Ishikawa (cell line): Measurements from ENCODE around the gene SRCIN1.

Experiments
- CEBPB ChIP-seq: IDR thresholded peaks from 2 replicates; pipeline ENCODE4 v1.6.1; 2012
- CREB1 ChIP-seq: IDR thresholded peaks from 2 replicates; pipeline ENCODE4 v1.6.1; 2012; ENCODE audit warnings: low read depth
- EGR1 ChIP-seq: IDR thresholded peaks from 2 replicates; pipeline ENCODE4 v1.6.1; 2012
- EP300 ChIP-seq: IDR thresholded peaks from 2 replicates; pipeline ENCODE4 v1.6.1; 2012; ENCODE audit warnings: borderline replicate concordance
- FOXM1 ChIP-seq: IDR thresholded peaks from 2 replicates; pipeline ENCODE4 v1.6.1; 2012; ENCODE audit warnings: low read depth, borderline replicate concordance
- RAD21 ChIP-seq: IDR thresholded peaks from 2 replicates; pipeline ENCODE4 v1.6.1; 2012; ENCODE audit warnings: low read depth
- TAF1 ChIP-seq: IDR thresholded peaks from 2 replicates; pipeline ENCODE4 v1.6.1; 2012; ENCODE audit warnings: low read depth, mild to moderate bottlenecking
- TCF12 ChIP-seq: IDR thresholded peaks from 2 replicates; pipeline ENCODE4 v1.6.1; 2012; ENCODE audit warnings: low read depth
- TEAD4 ChIP-seq: IDR thresholded peaks from 2 replicates; pipeline ENCODE4 v1.6.1; 2012
- ZBTB7A ChIP-seq: IDR thresholded peaks from 2 replicates; pipeline ENCODE4 v1.6.1; 2012; ENCODE audit warnings: low read depth
- TF ChIP-seq, protein P1 (sequence below): IDR thresholded peaks from 2 replicates; pipeline ENCODE4 v1.6.1; 2012; ENCODE audit warnings: low read depth, mild to moderate bottlenecking
- TF ChIP-seq, protein P2 (sequence below): IDR thresholded peaks from 2 replicates; pipeline ENCODE4 v1.6.1; 2012
- TF ChIP-seq, protein P3 (sequence below): IDR thresholded peaks from 2 replicates; pipeline ENCODE4 v1.6.1; 2012

DNA sequence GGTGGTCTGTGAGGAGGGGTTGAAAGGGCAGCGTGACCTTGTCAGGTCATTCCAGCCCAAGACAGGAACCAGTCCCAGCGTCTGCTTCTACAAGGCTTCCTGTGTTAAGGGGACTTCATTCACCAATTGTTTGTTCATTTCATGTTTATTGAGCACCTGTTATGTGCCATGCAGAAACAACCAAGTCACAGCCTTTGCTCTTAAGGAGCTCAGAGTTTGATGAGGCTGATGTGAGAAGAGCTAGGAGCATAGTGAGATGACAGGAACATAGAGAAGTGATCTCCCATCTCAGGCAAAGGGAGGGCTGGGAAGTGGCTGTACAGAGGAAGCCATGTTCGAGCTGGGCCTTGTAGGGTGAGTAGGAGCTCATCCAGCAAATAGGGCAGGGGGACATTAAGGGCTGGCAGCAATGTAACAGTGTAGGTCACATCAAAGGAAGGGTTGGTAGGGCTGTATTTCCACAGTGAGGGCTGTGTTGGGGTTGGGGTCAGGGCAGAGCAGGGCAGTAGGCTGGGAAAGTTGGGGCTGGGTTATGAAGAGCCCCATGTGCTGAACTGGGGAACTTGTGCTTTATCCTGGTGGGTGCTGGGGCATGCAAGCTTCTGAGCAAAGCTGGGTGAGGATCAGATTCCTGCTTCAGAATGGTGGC lies 97.7 kb downstream of the SRCIN1 start:
- TF ChIP-seq, protein P1, sequence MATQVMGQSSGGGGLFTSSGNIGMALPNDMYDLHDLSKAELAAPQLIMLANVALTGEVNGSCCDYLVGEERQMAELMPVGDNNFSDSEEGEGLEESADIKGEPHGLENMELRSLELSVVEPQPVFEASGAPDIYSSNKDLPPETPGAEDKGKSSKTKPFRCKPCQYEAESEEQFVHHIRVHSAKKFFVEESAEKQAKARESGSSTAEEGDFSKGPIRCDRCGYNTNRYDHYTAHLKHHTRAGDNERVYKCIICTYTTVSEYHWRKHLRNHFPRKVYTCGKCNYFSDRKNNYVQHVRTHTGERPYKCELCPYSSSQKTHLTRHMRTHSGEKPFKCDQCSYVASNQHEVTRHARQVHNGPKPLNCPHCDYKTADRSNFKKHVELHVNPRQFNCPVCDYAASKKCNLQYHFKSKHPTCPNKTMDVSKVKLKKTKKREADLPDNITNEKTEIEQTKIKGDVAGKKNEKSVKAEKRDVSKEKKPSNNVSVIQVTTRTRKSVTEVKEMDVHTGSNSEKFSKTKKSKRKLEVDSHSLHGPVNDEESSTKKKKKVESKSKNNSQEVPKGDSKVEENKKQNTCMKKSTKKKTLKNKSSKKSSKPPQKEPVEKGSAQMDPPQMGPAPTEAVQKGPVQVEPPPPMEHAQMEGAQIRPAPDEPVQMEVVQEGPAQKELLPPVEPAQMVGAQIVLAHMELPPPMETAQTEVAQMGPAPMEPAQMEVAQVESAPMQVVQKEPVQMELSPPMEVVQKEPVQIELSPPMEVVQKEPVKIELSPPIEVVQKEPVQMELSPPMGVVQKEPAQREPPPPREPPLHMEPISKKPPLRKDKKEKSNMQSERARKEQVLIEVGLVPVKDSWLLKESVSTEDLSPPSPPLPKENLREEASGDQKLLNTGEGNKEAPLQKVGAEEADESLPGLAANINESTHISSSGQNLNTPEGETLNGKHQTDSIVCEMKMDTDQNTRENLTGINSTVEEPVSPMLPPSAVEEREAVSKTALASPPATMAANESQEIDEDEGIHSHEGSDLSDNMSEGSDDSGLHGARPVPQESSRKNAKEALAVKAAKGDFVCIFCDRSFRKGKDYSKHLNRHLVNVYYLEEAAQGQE = no peak
- TF ChIP-seq TAF1 (no peak), TCF12 (no peak), RAD21 (no peak), FOXM1 (no peak), EGR1 (no peak), CEBPB (no peak), EP300 (no peak), CREB1 (no peak), TEAD4 (no peak), ZBTB7A (no peak)
- TF ChIP-seq, protein P2, sequence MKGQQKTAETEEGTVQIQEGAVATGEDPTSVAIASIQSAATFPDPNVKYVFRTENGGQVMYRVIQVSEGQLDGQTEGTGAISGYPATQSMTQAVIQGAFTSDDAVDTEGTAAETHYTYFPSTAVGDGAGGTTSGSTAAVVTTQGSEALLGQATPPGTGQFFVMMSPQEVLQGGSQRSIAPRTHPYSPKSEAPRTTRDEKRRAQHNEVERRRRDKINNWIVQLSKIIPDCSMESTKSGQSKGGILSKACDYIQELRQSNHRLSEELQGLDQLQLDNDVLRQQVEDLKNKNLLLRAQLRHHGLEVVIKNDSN = no peak
- TF ChIP-seq, protein P3, sequence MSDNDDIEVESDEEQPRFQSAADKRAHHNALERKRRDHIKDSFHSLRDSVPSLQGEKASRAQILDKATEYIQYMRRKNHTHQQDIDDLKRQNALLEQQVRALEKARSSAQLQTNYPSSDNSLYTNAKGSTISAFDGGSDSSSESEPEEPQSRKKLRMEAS = no peak
